Omental fat pad (tissue), 4 donors: ENCODE results near the gene ST6GALNAC6. TPM values are rescaled to one million over a fixed set of nuclear protein-coding genes. Genes with fewer than 3 reads are reported as not detected.

Source experiments
- ATAC-seq: fragments of 150-250 bp; one replicate; pipeline ENCODE4 v1.9.1; 2016; ENCODE audit warnings: mild to moderate bottlenecking, moderate library complexity; ENCODE audit not compliant: low FRiP score
- DNase-seq: peaks from one replicate; pipeline ENCODE4 v3.0.0-alpha.2; 2019; ENCODE audit warnings: low spot score
- total RNA-seq, 4 donors: library from RNA; depleted of rRNA; stranded (reverse); fragments of >200 nt; gene quantifications; one replicate each; pipeline ENCODE4 v1.1.0, GENCODE V29; 2016
- TF ChIP-seq, protein P1 (sequence below), 3 donors: fragments of 450-650 bp; IDR thresholded peaks; one replicate each; pipeline ENCODE4 v1.5.1; 2016 to 2017; ENCODE audit warnings: antibody characterized with exemption in 3 of 3, mild to moderate bottlenecking in 3 of 3, moderate library complexity in 2 of 3

Gene ST6GALNAC6
- total RNA-seq, 4 donors from 2014 or later = 138 to 213 (median 155) TPM

DNA sequence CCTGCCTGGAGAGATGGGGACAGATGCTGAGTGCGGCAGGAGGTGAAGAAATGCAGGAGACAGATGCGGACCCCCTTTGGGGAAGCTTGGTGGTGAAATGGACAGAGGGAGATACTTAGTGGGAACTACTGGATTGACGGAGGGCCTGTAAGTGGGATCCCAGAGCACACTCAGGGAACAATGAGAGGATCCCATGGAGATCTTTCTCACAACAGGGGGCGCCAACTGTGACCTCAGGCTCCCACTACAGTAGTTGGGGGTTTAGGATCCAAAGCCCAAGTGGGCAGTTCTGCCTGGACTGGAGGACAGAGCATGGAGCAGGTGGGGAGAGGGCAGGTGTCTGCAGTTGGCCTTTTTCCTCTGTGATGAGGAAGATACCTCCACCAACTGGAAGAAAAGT is 34.8 kb upstream of the ST6GALNAC6 start:
- ATAC-seq (no peak), DNase-seq (no peak)
- TF ChIP-seq, protein P1, sequence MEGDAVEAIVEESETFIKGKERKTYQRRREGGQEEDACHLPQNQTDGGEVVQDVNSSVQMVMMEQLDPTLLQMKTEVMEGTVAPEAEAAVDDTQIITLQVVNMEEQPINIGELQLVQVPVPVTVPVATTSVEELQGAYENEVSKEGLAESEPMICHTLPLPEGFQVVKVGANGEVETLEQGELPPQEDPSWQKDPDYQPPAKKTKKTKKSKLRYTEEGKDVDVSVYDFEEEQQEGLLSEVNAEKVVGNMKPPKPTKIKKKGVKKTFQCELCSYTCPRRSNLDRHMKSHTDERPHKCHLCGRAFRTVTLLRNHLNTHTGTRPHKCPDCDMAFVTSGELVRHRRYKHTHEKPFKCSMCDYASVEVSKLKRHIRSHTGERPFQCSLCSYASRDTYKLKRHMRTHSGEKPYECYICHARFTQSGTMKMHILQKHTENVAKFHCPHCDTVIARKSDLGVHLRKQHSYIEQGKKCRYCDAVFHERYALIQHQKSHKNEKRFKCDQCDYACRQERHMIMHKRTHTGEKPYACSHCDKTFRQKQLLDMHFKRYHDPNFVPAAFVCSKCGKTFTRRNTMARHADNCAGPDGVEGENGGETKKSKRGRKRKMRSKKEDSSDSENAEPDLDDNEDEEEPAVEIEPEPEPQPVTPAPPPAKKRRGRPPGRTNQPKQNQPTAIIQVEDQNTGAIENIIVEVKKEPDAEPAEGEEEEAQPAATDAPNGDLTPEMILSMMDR (IDR thresholded peaks at IDR 0.05) = no peak

DNA sequence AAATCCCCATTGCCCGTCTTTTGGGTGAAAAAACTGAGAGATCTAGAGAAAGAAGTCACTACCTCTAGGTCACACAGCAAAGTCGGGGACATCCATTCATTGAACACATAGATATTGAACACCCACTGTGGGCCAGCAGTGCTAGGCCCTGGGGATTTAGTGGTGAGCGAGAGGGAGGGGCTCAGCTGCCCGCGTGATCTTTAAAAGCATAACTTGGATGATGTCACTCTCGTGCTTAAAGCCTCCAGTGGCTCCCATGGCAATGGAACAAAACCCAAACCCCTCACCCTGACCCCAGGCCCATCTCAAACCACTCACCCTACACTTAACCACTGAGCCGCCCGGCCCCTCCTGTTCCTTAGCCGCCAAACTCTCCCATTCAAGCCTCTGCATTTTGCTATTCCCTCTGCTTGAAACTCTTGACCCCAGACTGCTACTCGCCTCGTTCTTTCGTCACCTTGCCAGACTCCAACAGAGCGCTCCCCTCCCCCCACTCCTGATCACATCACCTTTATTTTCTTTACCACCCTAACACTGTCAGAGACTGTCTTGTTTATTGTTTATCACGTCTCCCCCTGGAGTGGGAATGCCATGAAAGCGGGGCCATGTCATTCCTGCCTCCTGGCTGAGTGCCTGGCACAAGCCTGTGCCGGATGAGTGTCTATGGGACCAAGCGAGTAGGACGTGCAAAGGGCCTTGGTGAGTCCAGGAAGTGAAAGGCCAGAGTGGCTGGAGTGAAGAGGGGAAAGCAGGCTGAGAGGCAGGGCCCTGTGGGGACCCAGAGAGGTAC is 31.9 kb upstream of the ST6GALNAC6 start:
- TF ChIP-seq, protein P1 (IDR thresholded peaks at IDR 0.05) = no peak
- ATAC-seq (no peak), DNase-seq (no peak)

DNA sequence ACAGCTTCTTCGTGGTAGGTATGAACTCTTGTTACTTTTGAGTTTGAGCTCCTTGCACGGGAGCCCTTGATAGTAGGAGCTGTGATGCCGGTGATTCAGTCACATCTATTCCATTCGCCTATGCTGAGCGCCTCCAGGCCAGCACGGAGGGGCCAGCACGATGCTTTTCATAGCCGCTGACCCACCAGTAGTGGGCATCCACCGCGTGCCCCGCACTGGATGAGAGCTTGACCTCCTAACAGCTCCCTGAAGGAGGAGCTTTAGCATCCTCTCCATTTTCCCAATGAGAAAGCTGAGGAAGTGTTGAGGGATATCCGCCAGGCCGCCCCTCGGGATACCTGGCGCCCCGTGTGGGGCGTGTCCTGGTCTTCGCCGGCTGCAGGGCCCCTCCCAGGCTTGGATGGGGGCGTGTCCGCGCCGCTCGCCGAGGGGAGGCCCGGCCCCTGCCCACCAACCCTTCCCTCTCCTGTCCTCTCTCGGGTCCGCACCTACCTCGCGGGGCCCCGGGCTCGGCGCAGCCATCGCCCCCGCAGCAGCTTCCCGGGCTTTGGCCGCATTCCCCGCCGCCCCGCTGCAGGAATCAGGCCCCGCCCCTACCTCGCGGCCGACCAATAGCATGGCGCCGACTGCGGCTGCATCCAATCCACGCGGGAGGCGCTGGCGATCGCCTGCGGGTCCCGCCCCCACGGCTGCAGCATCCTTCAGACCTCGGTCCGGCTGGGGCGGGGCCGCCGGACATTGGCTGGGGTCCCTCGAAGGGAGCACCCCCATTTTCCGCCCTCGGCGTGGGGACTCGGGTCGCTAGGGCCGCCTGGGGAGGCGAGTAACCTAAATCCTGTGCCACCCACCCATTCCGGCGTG is 31.1 kb upstream of the ST6GALNAC6 start, which contains the start of gene PIP5KL1:
Gene PIP5KL1 (minus strand): TSS at position 547 of the 861 bp plus-strand sequence. CDS start 25 bp downstream, at position 522.
- ATAC-seq = peak; percentile 70
- peak; percentile 70 for DNase-seq
- TF ChIP-seq, protein P1 (IDR thresholded peaks at IDR 0.05) = no peak

DNA sequence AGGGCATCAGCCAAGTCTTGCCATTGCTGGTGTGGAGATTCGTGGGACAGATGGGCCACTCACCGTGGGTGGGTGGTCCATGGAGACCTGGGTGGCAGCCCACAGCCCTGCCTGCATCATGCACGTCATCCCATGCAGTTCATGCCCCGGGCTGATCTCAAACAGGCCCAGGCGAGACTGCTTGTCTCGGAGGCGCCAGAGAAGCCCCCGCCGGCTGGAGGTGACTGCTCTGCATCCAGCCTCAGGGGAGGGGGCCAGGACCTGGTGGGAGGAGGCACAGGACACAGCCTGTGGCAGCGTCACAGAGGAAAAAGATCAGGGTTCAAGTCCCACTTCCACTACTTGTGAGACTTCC is 30.2 kb upstream of the ST6GALNAC6 start:
- no peak for ATAC-seq
- TF ChIP-seq, protein P1 (IDR thresholded peaks at IDR 0.05) = no peak
- no peak for DNase-seq

DNA sequence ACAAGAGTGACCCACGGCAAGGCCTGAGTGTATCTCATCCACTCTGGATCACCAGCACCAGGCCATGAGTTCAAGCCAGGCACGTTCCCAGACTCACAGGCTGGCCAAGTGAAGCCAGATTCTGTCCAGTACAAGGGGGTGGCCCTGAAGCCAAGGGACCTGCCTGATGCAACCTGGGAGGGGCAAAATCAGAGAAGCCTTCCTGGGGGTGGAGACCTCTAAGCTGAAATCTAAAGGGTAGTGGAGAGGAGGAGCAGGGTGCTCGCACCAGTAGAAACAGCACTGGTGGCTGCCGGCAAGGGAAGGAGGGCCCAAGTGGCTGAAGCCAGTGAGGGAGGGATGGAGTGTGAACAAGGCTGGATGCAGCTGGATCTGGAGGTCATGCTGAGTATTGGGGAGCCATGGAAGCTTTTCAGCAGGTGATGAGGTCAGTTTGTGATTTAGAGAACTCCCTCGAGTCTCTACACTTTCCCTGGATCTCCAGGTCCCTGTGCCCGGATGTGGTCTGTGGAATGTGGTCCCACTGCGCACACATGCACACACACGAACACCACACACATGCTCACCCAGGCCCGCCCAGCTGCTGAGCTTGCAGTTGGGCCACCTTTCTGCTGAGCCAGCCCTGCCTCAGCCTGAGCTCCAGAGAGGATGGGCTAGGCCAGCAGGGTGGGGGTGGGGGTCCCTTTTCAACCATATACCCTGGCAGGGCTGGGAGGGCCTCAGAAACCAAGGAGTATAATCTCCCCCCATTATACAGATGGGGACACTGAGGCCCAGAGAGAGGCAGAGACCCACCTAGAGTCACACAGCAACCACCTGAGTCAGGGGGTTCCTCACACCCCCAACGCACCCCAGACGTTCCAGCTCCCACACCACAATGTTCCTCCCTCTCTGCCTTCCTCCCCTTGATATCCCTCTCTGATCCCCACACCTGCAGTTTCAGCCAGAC is 29.5 kb upstream of the ST6GALNAC6 start:
- no peak for DNase-seq
- ATAC-seq = no peak
- TF ChIP-seq, protein P1 (IDR thresholded peaks at IDR 0.05) = no peak

DNA sequence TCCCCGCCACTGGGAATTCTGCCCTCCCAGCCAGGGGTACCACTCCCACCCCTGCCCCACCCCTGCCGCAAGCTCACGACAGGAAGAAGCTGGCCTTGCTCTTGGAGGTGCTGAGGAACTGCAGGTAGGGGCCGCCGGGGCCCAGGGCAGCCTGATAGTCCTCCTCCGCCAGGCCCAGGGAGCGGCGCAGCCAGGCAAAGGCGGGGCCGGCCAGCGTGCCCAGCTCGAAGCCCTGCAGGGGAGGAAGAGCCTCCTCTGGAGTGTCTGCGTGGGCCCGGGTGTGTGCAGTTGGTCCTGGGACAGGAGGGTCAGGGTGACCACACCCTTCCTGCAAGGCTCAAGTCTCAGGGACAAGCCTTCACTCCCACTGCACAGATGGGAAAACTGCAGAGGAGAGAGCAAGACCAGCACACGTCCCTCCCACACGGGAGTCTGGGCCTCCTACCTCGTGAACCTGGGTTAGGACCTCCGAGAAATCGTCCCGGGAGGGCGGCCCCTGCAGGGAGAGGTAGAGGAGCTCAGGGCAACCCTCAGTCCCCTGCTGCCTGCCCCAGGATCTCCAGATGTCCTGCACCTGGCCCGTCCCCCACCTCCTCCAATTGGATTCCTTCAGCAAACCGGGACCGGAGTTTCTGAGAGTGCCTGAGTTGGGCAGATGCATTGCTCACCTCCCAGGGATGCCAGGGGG is 28.7 kb upstream of the ST6GALNAC6 start:
- TF ChIP-seq, protein P1 (IDR thresholded peaks at IDR 0.05) = no peak
- DNase-seq (no peak), ATAC-seq (no peak)
